Measurements from ENCODE around the gene FBLN2.

DNA sequence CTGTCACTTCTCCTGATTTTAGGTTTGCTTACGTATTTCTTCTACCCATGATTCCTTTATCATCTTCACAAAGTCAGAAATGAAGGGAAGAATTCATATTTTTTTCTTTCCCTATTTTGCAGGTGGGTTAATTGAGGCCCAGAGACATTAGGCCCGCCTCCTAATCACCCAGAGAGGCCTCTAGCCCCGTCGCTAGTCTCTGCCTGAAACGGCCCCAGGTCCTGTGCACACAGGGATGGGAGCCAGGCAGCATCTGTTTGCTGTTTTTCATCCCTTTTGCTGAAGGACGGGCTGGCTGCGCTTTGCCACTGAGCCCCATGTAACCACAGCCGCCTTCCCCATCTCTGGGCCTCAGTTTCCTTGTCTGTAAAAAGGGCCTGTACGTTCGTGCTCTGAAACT, 135.9 kb downstream of the FBLN2 start:
- TF ChIP-seq, protein P1, sequence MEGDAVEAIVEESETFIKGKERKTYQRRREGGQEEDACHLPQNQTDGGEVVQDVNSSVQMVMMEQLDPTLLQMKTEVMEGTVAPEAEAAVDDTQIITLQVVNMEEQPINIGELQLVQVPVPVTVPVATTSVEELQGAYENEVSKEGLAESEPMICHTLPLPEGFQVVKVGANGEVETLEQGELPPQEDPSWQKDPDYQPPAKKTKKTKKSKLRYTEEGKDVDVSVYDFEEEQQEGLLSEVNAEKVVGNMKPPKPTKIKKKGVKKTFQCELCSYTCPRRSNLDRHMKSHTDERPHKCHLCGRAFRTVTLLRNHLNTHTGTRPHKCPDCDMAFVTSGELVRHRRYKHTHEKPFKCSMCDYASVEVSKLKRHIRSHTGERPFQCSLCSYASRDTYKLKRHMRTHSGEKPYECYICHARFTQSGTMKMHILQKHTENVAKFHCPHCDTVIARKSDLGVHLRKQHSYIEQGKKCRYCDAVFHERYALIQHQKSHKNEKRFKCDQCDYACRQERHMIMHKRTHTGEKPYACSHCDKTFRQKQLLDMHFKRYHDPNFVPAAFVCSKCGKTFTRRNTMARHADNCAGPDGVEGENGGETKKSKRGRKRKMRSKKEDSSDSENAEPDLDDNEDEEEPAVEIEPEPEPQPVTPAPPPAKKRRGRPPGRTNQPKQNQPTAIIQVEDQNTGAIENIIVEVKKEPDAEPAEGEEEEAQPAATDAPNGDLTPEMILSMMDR (IDR thresholded peaks at IDR 0.05; ENCODE audit: low read depth, low read length), result no peak
- no peak for TF ChIP-seq EZH2phosphoT487 (IDR thresholded peaks at IDR 0.05; ENCODE audit: low read depth)
